ENCODE results near the gene CADM2.

CADM2 gene

DNA sequence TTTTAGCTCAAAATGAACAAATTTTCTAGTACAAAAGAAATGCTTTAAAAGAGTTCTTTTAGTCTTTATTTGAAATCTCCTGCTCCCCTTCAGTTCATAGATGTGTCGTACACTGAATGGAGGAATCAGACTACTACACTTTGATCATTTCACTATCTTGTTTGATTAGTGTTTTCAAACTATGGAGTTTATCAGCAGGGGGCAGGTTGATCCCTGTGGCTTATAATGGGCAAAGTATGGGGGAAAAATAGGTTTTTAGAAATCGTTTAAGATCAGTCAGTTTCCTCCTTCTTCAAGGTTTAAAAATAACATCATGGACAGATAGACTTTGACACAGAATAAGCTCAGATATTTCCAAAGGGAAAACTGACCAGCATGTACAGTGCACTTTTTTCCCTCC lies 701.7 kb downstream of the CADM2 start:
- no peak overlapping the region for H3K4me3 ChIP-seq (ENCODE audit: low read depth, low read length)
- TF ChIP-seq, protein P1, sequence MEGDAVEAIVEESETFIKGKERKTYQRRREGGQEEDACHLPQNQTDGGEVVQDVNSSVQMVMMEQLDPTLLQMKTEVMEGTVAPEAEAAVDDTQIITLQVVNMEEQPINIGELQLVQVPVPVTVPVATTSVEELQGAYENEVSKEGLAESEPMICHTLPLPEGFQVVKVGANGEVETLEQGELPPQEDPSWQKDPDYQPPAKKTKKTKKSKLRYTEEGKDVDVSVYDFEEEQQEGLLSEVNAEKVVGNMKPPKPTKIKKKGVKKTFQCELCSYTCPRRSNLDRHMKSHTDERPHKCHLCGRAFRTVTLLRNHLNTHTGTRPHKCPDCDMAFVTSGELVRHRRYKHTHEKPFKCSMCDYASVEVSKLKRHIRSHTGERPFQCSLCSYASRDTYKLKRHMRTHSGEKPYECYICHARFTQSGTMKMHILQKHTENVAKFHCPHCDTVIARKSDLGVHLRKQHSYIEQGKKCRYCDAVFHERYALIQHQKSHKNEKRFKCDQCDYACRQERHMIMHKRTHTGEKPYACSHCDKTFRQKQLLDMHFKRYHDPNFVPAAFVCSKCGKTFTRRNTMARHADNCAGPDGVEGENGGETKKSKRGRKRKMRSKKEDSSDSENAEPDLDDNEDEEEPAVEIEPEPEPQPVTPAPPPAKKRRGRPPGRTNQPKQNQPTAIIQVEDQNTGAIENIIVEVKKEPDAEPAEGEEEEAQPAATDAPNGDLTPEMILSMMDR (conservative IDR thresholded peaks at IDR 0.05; ENCODE audit: low read depth, low read length), result no peak
- DNase-seq (ENCODE audit: low read depth), result no peak

DNA sequence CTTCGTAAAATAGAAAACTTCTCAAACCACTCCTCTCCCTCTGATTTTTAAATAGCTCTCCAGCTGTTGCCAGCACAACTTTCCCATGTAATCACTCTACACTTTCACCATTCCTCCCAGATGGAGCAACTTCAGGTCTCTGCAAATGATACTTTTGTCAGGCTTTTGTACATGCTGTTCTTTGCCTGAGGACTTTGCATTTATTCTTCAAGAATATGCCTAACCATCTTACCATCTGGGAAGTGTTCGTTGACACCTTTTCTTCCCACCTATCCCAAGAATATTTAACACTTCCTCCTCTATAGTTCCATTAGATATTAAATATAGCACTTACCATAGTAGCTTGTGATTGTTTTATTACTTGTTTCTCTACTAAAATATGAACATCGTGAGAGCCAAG lies 703.7 kb downstream of the CADM2 start:
- DNase-seq (ENCODE audit: low read depth), result no peak
- TF ChIP-seq, protein P1 (conservative IDR thresholded peaks at IDR 0.05; ENCODE audit: low read depth, low read length), result no peak
- H3K4me3 ChIP-seq (ENCODE audit: low read depth, low read length), result no peak overlapping the region

DNA sequence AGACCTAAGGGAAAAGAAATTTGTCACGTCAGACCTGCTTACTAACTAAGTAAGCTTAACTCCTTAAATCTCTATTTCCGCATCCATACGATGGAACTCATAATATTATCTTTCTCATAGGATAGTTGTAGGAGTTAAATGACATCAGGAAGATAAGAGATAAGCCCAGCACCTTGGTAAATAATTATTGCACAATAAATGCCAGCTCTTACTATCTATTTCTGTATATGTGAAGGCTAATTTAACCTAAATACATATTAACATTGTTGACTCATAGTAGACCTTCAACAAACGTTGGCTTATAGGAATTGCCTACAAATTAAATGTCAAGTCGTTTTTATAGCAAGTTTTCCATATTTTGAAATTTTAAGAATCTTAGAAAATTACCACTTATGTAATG lies 709.0 kb downstream of the CADM2 start:
- DNase-seq (ENCODE audit: low read depth), result no peak
- TF ChIP-seq, protein P1 (conservative IDR thresholded peaks at IDR 0.05; ENCODE audit: low read depth, low read length), result no peak
- no peak overlapping the region for H3K4me3 ChIP-seq (ENCODE audit: low read depth, low read length)

DNA sequence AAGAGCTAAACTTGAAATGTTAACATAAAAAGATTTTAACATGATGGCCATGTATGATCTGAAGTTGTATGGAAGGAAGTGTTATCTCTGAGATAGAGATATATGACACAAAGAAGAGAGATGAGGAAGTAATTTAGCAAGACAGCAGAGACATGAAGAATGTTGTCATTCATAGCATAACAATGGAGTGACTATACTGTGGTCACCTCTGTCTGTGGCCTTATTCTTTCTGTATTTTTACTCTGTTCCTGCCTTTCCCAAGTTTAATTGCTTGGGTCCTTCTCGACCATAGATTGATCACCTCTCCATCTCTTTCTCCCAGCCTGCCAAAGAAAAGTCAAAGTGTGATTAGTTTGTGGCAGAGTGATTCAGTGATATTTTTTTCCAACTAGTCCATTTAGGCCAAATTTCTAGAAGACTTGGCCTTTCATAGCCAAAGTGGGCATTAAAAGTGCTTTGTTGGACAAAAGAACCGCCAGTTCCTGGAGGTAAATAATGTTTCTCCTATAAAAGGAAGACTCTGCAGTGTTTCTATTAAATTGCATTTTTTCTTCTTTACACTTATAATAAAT lies 711.9 kb downstream of the CADM2 start:
- TF ChIP-seq, protein P1 (conservative IDR thresholded peaks at IDR 0.05; ENCODE audit: low read depth, low read length), result no peak
- no peak overlapping the region for H3K4me3 ChIP-seq (ENCODE audit: low read depth, low read length)
- no peak for DNase-seq (ENCODE audit: low read depth)

DNA sequence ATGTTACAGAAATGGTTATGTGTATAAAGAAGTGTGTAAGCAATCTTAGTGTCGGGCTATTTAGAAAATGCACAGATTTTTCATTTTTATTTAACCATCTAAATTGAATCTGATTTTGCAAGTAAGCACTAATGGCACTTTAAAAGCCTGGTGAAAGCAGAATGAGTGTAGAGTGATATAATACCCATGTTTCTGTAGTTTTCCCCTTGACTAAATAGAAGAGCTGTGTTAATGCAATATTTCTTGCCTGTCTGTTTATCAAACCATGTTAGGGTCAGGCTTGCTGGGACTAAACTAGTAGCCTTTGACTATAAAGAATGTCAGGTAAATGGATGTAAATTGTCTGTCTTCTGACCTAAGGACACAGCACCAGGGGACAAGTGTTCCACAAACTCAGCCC lies 714.0 kb downstream of the CADM2 start:
- no peak overlapping the region for H3K4me3 ChIP-seq (ENCODE audit: low read depth, low read length)
- TF ChIP-seq, protein P1 (conservative IDR thresholded peaks at IDR 0.05; ENCODE audit: low read depth, low read length), result no peak
- no peak for DNase-seq (ENCODE audit: low read depth)

DNA sequence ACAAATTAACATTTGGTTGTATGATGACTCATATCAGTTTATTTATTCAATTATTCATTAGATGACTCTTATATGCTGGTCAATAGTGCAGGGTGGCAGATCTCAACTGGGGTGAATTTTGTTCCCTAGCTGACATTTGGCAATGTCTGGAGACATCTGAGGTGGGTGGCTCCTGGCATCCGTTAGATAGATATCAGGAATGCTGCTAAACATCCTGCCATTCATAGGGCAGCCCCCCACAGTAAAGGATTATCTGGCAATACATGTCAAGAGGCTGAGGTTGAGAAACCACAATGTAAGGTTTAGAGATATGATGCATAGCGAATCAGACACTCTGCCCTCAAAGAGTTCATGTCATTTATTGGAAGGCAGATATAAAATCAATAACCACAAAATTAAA lies 719.9 kb downstream of the CADM2 start:
- TF ChIP-seq, protein P1 (conservative IDR thresholded peaks at IDR 0.05; ENCODE audit: low read depth, low read length), result no peak
- H3K4me3 ChIP-seq (ENCODE audit: low read depth, low read length), result no peak overlapping the region
- no peak for DNase-seq (ENCODE audit: low read depth)

DNA sequence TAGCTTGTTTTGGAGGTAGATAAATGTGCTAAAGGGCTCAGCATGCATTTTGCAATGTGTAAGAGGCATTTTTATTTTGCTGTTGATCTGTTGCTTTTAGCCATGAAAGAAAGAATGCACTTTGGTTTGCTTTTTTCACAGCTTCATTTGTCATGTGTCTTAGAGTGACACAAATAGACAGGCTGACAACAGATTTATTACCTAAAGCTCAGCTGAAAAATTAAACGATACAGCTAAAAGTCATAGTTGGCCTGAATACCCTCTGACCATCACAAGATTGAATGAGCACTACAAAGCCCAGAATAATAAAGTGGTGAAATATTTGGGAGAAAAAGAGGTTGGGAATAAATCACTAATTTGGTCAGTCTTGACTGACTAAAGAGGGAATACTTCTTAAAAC lies 723.1 kb downstream of the CADM2 start:
- no peak overlapping the region for H3K4me3 ChIP-seq (ENCODE audit: low read depth, low read length)
- no peak for DNase-seq (ENCODE audit: low read depth)
- TF ChIP-seq, protein P1 (conservative IDR thresholded peaks at IDR 0.05; ENCODE audit: low read depth, low read length), result no peak

Measured in choroid plexus epithelial cell (primary cell).